DMS114 treated with DMSO at 0.1 percent for 48 hours (cell line): ENCODE results near the gene SH3PXD2A.

Source experiments
- DNase-seq: peaks from one replicate; lab custom pipeline; 2025; ENCODE audit not compliant: unreplicated experiment; lab: John Stamatoyannopoulos, UW

The SH3PXD2A gene

GRCh38 chr10:103552856-103553742 lies 302.3 kb downstream of the SH3PXD2A start:
- DNase-seq = no peak

GRCh38 chr10:103551619-103552602 lies 303.5 kb downstream of the SH3PXD2A start:
- no peak for DNase-seq

- DNase-seq = no peak
Observed at GRCh38 chr10:103550229-103550628, 305.1 kb downstream of the SH3PXD2A start.

- no peak for DNase-seq
Observed at GRCh38 chr10:103549349-103549685, 306.1 kb downstream of the SH3PXD2A start.

GRCh38 chr10:103548581-103549348 lies 306.6 kb downstream of the SH3PXD2A start:
- DNase-seq = no peak

- no peak for DNase-seq
Observed at GRCh38 chr10:103548006-103548405, 307.4 kb downstream of the SH3PXD2A start.

- no peak for DNase-seq
Observed at GRCh38 chr10:103547391-103547946, 307.9 kb downstream of the SH3PXD2A start.

- no peak for DNase-seq
Observed at GRCh38 chr10:103546401-103546800, 309.0 kb downstream of the SH3PXD2A start.

GRCh38 chr10:103545771-103546281 lies 309.6 kb downstream of the SH3PXD2A start:
- no peak for DNase-seq

- no peak for DNase-seq
Observed at GRCh38 chr10:103545366-103545765, 310.0 kb downstream of the SH3PXD2A start.

GRCh38 chr10:103544657-103545310 lies 310.6 kb downstream of the SH3PXD2A start:
- no peak for DNase-seq
